ENCODE results near the gene CROT.

Gene CROT

GRCh38 chr7:87322912-87323311 is 22.6 kb upstream of the CROT start:
- Histone ChIP-seq H3K4me3 (ENCODE audit: insufficient read depth, low read depth, low read length, poor library complexity, severe bottlenecking) (no peak overlapping the region), H3K9me3 (ENCODE audit: control insufficient read depth, low read length) (peaks cover 3% of the 10 kb centered on the region), H3K27ac (ENCODE audit: insufficient read depth, low read length, poor library complexity, severe bottlenecking) (no peak overlapping the region), H3K27me3 (replicated peaks; ENCODE audit: control insufficient read depth, insufficient read depth, low read length, poor library complexity, severe bottlenecking) (no peaks in the 10 kb centered on the region), H3K4me1 (ENCODE audit: control insufficient read depth, insufficient read depth, low read length, poor library complexity, severe bottlenecking) (no peaks in the 10 kb centered on the region), H3K36me3 (ENCODE audit: control insufficient read depth, insufficient read depth, low read length) (no peaks in the 10 kb centered on the region)
- no peak for DNase-seq

DNA sequence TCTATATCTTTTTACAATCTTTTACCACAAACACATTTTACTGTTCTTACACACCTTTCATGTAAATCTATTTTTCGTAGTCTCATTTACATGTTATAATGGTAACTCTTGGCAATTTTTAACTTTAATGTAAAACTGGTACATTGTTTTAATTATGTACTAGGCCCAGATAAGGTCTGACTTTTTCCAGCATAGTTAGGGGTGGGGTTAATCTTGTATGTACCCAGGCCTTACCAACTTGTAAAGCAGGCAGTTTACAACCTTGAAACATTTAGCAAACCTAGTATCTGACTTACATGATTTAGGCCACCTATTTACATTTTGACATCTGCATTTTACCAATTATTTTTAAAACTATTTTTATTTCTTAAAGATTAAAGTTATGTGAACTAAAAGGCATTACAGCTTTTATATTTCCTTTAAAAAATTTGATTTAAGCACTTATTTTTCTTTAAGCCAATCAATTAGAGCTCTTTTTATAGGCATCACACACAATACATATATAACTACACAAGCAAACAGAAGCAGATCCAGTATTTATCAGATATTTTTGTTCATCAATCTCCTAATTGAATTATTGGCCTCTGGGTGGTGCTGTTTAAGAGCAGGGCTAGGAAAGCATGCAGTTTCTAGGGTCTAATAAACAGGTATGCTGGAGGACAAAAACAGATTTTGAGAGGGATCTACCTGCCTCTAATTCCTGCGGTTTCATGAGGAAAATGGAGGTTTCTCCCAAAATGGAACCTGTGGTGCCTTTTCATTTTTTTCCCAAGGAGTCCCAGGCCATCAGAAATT is 19.7 kb upstream of the CROT start:
- no peak overlapping the region for H3K27ac ChIP-seq (ENCODE audit: insufficient read depth, low read length, poor library complexity, severe bottlenecking)
- H3K36me3 ChIP-seq (ENCODE audit: control insufficient read depth, insufficient read depth, low read length), result peaks cover 9% of the 10 kb centered on the region
- H3K4me1 ChIP-seq (ENCODE audit: control insufficient read depth, insufficient read depth, low read length, poor library complexity, severe bottlenecking), result no peaks in the 10 kb centered on the region
- H3K9me3 ChIP-seq (ENCODE audit: control insufficient read depth, low read length), result peaks cover 19% of the 10 kb centered on the region
- no peaks in the 10 kb centered on the region for H3K27me3 ChIP-seq (replicated peaks; ENCODE audit: control insufficient read depth, insufficient read depth, low read length, poor library complexity, severe bottlenecking)
- H3K4me3 ChIP-seq (ENCODE audit: insufficient read depth, low read depth, low read length, poor library complexity, severe bottlenecking), result no peak overlapping the region
- no peak for DNase-seq

DNA sequence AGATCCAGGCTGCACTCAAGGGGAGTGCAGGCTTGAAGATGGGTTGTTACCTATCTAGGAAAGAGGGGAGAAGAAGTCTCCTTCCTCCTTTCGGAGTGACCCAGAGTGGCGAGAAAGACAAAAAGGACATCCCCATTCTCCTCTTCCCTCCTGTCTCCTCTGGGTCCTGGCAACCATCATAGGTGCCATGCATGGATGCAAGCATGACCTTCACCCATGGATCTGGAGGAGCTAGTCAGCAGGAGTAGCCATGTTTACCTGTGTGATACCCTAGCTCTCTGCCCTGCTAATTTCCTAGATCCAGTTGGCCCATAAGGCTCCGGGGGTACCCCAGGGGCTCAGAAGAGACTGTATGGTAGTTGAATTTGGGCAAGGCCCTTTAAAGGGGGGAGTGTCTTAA is 17.2 kb upstream of the CROT start:
- no peaks in the 10 kb centered on the region for H3K4me1 ChIP-seq (ENCODE audit: control insufficient read depth, insufficient read depth, low read length, poor library complexity, severe bottlenecking)
- no peak overlapping the region for H3K4me3 ChIP-seq (ENCODE audit: insufficient read depth, low read depth, low read length, poor library complexity, severe bottlenecking)
- peaks cover 9% of the 10 kb centered on the region for H3K36me3 ChIP-seq (ENCODE audit: control insufficient read depth, insufficient read depth, low read length)
- H3K9me3 ChIP-seq (ENCODE audit: control insufficient read depth, low read length), result peaks cover 19% of the 10 kb centered on the region
- H3K27ac ChIP-seq (ENCODE audit: insufficient read depth, low read length, poor library complexity, severe bottlenecking), result no peak overlapping the region
- H3K27me3 ChIP-seq (replicated peaks; ENCODE audit: control insufficient read depth, insufficient read depth, low read length, poor library complexity, severe bottlenecking), result no peaks in the 10 kb centered on the region
- no peak for DNase-seq

DNA sequence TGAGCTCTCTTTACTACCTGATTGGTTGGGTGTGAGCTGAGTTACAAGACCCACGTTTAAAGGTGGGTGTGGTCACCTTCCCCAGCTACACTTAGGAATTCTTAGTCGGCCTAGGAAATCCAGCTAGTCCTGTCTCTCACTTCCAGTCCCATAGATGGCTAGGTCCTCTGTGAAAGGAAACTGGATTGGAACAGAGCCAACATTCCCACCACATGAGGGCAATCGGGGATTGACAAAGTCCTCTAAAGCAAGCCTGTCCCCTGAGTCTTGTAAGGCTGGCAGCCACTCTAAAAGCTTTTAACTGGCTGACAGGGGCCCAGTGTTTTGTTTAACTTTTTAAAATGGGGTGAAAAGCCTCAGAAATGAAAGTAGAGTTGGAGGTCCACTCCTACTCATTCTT is 15.1 kb upstream of the CROT start:
- Histone ChIP-seq H3K27me3 (replicated peaks; ENCODE audit: control insufficient read depth, insufficient read depth, low read length, poor library complexity, severe bottlenecking) (no peaks in the 10 kb centered on the region), H3K4me1 (ENCODE audit: control insufficient read depth, insufficient read depth, low read length, poor library complexity, severe bottlenecking) (no peaks in the 10 kb centered on the region), H3K9me3 (ENCODE audit: control insufficient read depth, low read length) (peaks cover 19% of the 10 kb centered on the region), H3K4me3 (ENCODE audit: insufficient read depth, low read depth, low read length, poor library complexity, severe bottlenecking) (no peak overlapping the region), H3K36me3 (ENCODE audit: control insufficient read depth, insufficient read depth, low read length) (peaks cover 9% of the 10 kb centered on the region), H3K27ac (ENCODE audit: insufficient read depth, low read length, poor library complexity, severe bottlenecking) (no peak overlapping the region)
- DNase-seq, result no peak

- peaks cover 9% of the 10 kb centered on the region for H3K36me3 ChIP-seq (ENCODE audit: control insufficient read depth, insufficient read depth, low read length)
- peaks cover 19% of the 10 kb centered on the region for H3K9me3 ChIP-seq (ENCODE audit: control insufficient read depth, low read length)
- no peaks in the 10 kb centered on the region for H3K4me1 ChIP-seq (ENCODE audit: control insufficient read depth, insufficient read depth, low read length, poor library complexity, severe bottlenecking)
- H3K27me3 ChIP-seq (replicated peaks; ENCODE audit: control insufficient read depth, insufficient read depth, low read length, poor library complexity, severe bottlenecking), result no peaks in the 10 kb centered on the region
- H3K4me3 ChIP-seq (ENCODE audit: insufficient read depth, low read depth, low read length, poor library complexity, severe bottlenecking), result no peak overlapping the region
- DNase-seq, result no peak
- no peak overlapping the region for H3K27ac ChIP-seq (ENCODE audit: insufficient read depth, low read length, poor library complexity, severe bottlenecking)
Measured at GRCh38 chr7:87330942-87331341, 14.5 kb upstream of the CROT start.

DNA sequence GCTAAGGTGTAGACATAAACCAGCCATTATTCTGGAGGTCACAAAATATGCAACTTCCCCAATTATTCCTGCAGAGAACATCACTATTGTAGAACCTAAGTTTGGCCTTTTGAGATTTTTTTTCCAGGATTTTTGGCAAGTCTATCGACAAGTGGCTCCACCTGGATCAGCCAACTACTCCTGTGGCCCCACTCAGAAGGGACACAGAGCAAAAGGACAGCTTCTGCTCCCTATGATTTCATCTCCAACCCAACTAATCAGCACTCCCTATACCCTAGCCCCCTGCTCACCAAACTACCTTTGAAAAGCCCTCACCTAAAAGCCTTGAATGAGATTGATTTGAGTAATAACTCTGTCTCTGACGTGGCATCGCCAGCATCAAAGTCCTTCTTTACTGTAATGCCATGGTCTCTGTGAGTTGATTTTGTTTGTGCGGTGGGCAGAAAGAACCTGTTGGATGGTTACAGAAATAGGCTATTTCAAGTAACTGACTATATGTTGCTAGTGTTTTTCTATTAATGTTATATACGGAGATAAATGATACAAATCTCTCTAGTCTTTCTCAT is 13.7 kb upstream of the CROT start:
- Histone ChIP-seq H3K36me3 (ENCODE audit: control insufficient read depth, insufficient read depth, low read length) (peaks cover 9% of the 10 kb centered on the region), H3K27me3 (replicated peaks; ENCODE audit: control insufficient read depth, insufficient read depth, low read length, poor library complexity, severe bottlenecking) (no peaks in the 10 kb centered on the region), H3K4me3 (ENCODE audit: insufficient read depth, low read depth, low read length, poor library complexity, severe bottlenecking) (no peak overlapping the region), H3K9me3 (ENCODE audit: control insufficient read depth, low read length) (peaks cover 19% of the 10 kb centered on the region), H3K4me1 (ENCODE audit: control insufficient read depth, insufficient read depth, low read length, poor library complexity, severe bottlenecking) (no peaks in the 10 kb centered on the region), H3K27ac (ENCODE audit: insufficient read depth, low read length, poor library complexity, severe bottlenecking) (no peak overlapping the region)
- DNase-seq, result no peak

DNA sequence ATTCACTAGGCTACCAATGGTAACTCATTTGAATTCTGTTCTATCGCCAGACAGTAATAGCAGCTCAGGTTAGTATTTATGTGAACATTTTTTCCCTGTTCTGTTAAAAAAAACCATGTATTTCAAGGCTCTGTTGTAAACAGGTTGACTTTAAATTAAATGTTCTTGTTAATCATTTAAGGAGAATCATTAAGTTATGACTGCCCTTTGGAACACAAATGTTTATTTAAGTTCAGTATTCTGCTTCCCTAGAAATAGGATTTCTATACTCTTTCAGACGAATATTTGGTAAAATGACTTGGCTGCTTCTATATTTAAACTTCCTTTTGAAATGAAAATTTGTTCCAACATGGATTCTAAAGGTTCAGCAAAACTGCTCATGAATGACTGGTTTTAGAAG is 13.1 kb upstream of the CROT start:
- H3K4me1 ChIP-seq (ENCODE audit: control insufficient read depth, insufficient read depth, low read length, poor library complexity, severe bottlenecking), result no peaks in the 10 kb centered on the region

DNA sequence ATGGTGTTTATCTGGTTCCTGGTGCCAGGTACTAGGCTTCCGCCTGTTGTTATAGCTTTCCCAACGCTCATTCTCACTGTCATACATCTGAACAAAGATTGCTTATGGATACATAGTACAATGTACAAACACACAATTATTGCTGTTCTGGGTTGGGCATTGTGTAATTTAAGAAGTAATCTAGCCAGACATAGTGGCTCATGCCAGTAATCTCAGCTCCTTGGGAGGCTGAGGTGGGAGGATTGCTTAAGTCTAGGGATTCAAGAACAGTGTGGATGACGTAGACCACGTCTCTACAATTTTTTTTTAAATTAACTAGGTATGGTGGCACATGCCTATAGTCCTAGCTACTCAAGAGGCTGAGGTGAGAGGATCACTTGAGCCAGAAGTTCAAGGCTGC is 9.3 kb upstream of the CROT start:
- Histone ChIP-seq H3K36me3 (ENCODE audit: control insufficient read depth, insufficient read depth, low read length) (peaks cover 9% of the 10 kb centered on the region), H3K4me1 (ENCODE audit: control insufficient read depth, insufficient read depth, low read length, poor library complexity, severe bottlenecking) (no peaks in the 10 kb centered on the region), H3K4me3 (ENCODE audit: insufficient read depth, low read depth, low read length, poor library complexity, severe bottlenecking) (no peak overlapping the region), H3K9me3 (ENCODE audit: control insufficient read depth, low read length) (no peaks in the 10 kb centered on the region), H3K27me3 (replicated peaks; ENCODE audit: control insufficient read depth, insufficient read depth, low read length, poor library complexity, severe bottlenecking) (no peaks in the 10 kb centered on the region), H3K27ac (ENCODE audit: insufficient read depth, low read length, poor library complexity, severe bottlenecking) (no peak overlapping the region)
- no peak for DNase-seq

More for the DNA sequence above, 13.1 kb upstream of the CROT start:
- Histone ChIP-seq H3K27ac (ENCODE audit: insufficient read depth, low read length, poor library complexity, severe bottlenecking) (no peak overlapping the region), H3K27me3 (replicated peaks; ENCODE audit: control insufficient read depth, insufficient read depth, low read length, poor library complexity, severe bottlenecking) (no peaks in the 10 kb centered on the region), H3K36me3 (ENCODE audit: control insufficient read depth, insufficient read depth, low read length) (peaks cover 12% of the 10 kb centered on the region), H3K4me3 (ENCODE audit: insufficient read depth, low read depth, low read length, poor library complexity, severe bottlenecking) (no peak overlapping the region), H3K9me3 (ENCODE audit: control insufficient read depth, low read length) (peaks cover 19% of the 10 kb centered on the region)
- no peak for DNase-seq

DNA sequence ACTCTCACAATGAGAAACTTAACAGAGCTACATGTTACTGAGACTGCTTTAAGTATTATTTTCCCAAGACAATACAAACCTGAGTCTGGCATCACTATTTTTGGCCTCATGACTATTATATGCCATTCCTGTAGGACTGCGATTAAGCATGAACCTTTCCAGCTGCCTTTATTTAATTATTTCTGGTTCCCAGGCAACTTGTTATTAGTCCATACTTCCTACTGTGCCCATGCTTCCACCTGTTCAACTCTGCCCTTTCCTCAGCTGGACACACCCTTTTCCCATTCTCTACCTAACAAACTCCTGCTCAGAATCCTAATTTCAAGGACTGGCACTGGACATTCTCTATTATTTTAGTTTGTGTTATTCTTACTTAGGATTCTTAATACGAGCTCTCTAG is 8.1 kb upstream of the CROT start:
- Histone ChIP-seq H3K9me3 (ENCODE audit: control insufficient read depth, low read length) (no peaks in the 10 kb centered on the region), H3K36me3 (ENCODE audit: control insufficient read depth, insufficient read depth, low read length) (peaks cover 12% of the 10 kb centered on the region), H3K27me3 (replicated peaks; ENCODE audit: control insufficient read depth, insufficient read depth, low read length, poor library complexity, severe bottlenecking) (no peaks in the 10 kb centered on the region), H3K4me3 (ENCODE audit: insufficient read depth, low read depth, low read length, poor library complexity, severe bottlenecking) (no peak overlapping the region), H3K27ac (ENCODE audit: insufficient read depth, low read length, poor library complexity, severe bottlenecking) (no peak overlapping the region), H3K4me1 (ENCODE audit: control insufficient read depth, insufficient read depth, low read length, poor library complexity, severe bottlenecking) (no peaks in the 10 kb centered on the region)
- no peak for DNase-seq

DNA sequence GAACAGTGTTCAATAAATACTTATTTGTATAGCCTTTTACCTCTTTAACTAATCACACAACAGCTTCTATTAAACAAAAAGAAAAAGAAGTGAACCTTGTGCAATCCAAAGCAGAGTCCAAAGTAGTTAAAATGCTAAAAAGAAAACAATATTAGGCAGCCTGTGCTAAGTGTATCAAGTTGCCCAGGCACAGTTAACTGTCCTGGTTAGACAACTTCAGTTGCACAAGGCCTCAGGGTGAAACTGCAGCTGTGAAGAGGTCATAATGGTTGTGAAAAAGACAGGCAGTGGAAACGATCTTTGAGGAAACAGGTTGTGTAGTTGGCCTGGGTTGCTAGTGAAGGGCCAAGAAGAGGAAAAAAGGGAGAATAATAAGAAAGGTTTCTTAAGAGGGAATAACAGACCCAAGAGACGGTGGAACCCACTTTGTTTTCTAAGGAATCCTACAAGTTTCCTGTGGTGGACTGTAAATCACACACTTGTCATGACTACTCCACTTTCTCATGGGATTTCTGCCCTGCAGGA is 6.0 kb upstream of the CROT start:
- Histone ChIP-seq H3K4me3 (ENCODE audit: insufficient read depth, low read depth, low read length, poor library complexity, severe bottlenecking) (no peak overlapping the region), H3K4me1 (ENCODE audit: control insufficient read depth, insufficient read depth, low read length, poor library complexity, severe bottlenecking) (peaks cover 2% of the 10 kb centered on the region), H3K9me3 (ENCODE audit: control insufficient read depth, low read length) (no peaks in the 10 kb centered on the region), H3K27me3 (replicated peaks; ENCODE audit: control insufficient read depth, insufficient read depth, low read length, poor library complexity, severe bottlenecking) (no peaks in the 10 kb centered on the region), H3K36me3 (ENCODE audit: control insufficient read depth, insufficient read depth, low read length) (peaks cover 12% of the 10 kb centered on the region), H3K27ac (ENCODE audit: insufficient read depth, low read length, poor library complexity, severe bottlenecking) (no peak overlapping the region)
- no peak for DNase-seq

Measured in effector memory CD4-positive, alpha-beta T cell (primary cell).